Liver (tissue), 9 donors: ENCODE data around the gene PNRC1. TPM values are rescaled to one million over a fixed set of nuclear protein-coding genes. Genes with fewer than 3 reads are reported as not detected.

Source experiments
- DNase-seq: peaks from one replicate; pipeline ENCODE4 v3.0.0-alpha.2; 2017; ENCODE audit warnings: low spot score
- H3K27ac ChIP-seq, 2 donors: one replicate each; pipeline ENCODE4 v1.7.0; 2013; ENCODE audit warnings: inconsistent platforms in 2 of 2, low read length in 2 of 2, control low read depth in 1 of 2, low read depth in 1 of 2, mild to moderate bottlenecking in 1 of 2
- H3K27me3 ChIP-seq, 4 donors: one replicate each; pipeline versions ENCODE4 v1.6.1 to v1.7.0; 2013; ENCODE audit warnings: low read length in 3 of 4, inconsistent platforms in 1 of 4, mild to moderate bottlenecking in 1 of 4, moderate library complexity in 1 of 4; ENCODE audit not compliant: control insufficient read depth in 4 of 4, insufficient read depth in 4 of 4
- H3K36me3 ChIP-seq, 4 donors: one replicate each; pipeline versions ENCODE4 v1.6.1 to v1.7.0; 2013; ENCODE audit warnings: low read length in 3 of 4, mild to moderate bottlenecking in 3 of 4, low read depth in 1 of 4, moderate library complexity in 1 of 4; ENCODE audit not compliant: control insufficient read depth in 4 of 4, insufficient read depth in 3 of 4
- H3K4me1 ChIP-seq, 4 donors: one replicate each; pipeline versions ENCODE4 v1.6.1 to v1.7.0; 2013; ENCODE audit warnings: low read length in 3 of 4, mild to moderate bottlenecking in 3 of 4, moderate library complexity in 1 of 4; ENCODE audit not compliant: control insufficient read depth in 4 of 4, insufficient read depth in 4 of 4
- H3K4me3 ChIP-seq, 3 donors: one replicate each; pipeline versions ENCODE4 v1.6.1 to v1.7.0; 2013; ENCODE audit warnings: low read length in 3 of 3, control low read depth in 1 of 3, low read depth in 1 of 3, mild to moderate bottlenecking in 1 of 3
- H3K9ac ChIP-seq, 2 donors: one replicate each; pipeline ENCODE4 v1.7.0; 2013; ENCODE audit warnings: low read length in 2 of 2, mild to moderate bottlenecking in 2 of 2, moderate library complexity in 2 of 2, control low read depth in 1 of 2, low read depth in 1 of 2
- H3K9me3 ChIP-seq, 4 donors: one replicate each; pipeline versions ENCODE4 v1.6.1 to v1.7.0; 2013; ENCODE audit warnings: low read length in 3 of 4; ENCODE audit not compliant: control insufficient read depth in 4 of 4
- CTCF ChIP-seq: fragments of 150-350 bp; IDR thresholded peaks from 2 replicates; pipeline ENCODE4 v1.5.1; 2017; ENCODE audit warnings: improper control_type of control experiment, low read depth, low read length; ENCODE audit not compliant: missing input control
- EGR1 ChIP-seq, 2 donors: IDR thresholded peaks; 2 replicates each; pipeline ENCODE4 v1.6.1; 2016 to 2018; ENCODE audit warnings: antibody characterized with exemption in 2 of 2, low read depth in 2 of 2
- FOXA1 ChIP-seq: IDR thresholded peaks from 2 replicates; pipeline ENCODE4 v1.6.1; 2016; ENCODE audit warnings: antibody characterized with exemption
- FOXA2 ChIP-seq: IDR thresholded peaks from 2 replicates; pipeline ENCODE4 v1.6.1; 2016; ENCODE audit warnings: antibody characterized with exemption
- GABPA ChIP-seq, 2 donors: IDR thresholded peaks in 1 of 2; conservative IDR thresholded peaks in 1 of 2; 2 replicates each; pipeline ENCODE4 v1.6.1; 2016; ENCODE audit warnings: antibody characterized with exemption in 2 of 2, mild to moderate bottlenecking in 1 of 2, moderate library complexity in 1 of 2
- HNF4A ChIP-seq, 2 donors: conservative IDR thresholded peaks; 2 replicates each; pipeline ENCODE4 v1.6.1; 2016; ENCODE audit warnings: antibody characterized with exemption in 2 of 2, mild to moderate bottlenecking in 2 of 2
- HNF4G ChIP-seq: IDR thresholded peaks from 2 replicates; pipeline ENCODE4 v1.6.1; 2016; ENCODE audit warnings: antibody characterized with exemption
- MAX ChIP-seq: IDR thresholded peaks from 2 replicates; pipeline ENCODE4 v1.6.1; 2016; ENCODE audit warnings: antibody characterized with exemption
- REST ChIP-seq: IDR thresholded peaks from 2 replicates; pipeline ENCODE4 v1.6.1; 2016; ENCODE audit warnings: antibody characterized with exemption, mild to moderate bottlenecking
- RXRA ChIP-seq, 2 donors: IDR thresholded peaks; 2 replicates each; pipeline ENCODE4 v1.6.1; 2017 to 2018; ENCODE audit warnings: antibody characterized with exemption in 2 of 2, mild to moderate bottlenecking in 1 of 2
- SP1 ChIP-seq: IDR thresholded peaks from 2 replicates; pipeline ENCODE4 v1.6.1; 2018; ENCODE audit warnings: antibody characterized with exemption, mild to moderate bottlenecking
- TAF1 ChIP-seq: conservative IDR thresholded peaks from 2 replicates; pipeline ENCODE4 v1.6.1; 2016; ENCODE audit warnings: antibody characterized with exemption, mild to moderate bottlenecking
- YY1 ChIP-seq: IDR thresholded peaks from 2 replicates; pipeline ENCODE4 v1.6.1; 2016; ENCODE audit warnings: antibody characterized with exemption, mild to moderate bottlenecking
- WGBS: extraction: QIAGEN DNeasy Blood & Tissue Kit; methylation state at CpG from one replicate; pipeline ENCODE4 v1.1.7; 2013; 5-methylcytosine and 5-hydroxymethylcytosine counted together
- polyA plus RNA-seq, 2 donors: library from polyadenylated mRNA; stranded (reverse) in 1 of 2; unstranded in 1 of 2; fragments of 200-250 nt in 1 of 2; fragments of >200 nt in 1 of 2; fragmentation: Nextera tagmentation in 1 of 2; extraction: Ambion mirVana in 1 of 2; gene quantifications; one replicate each; pipeline versions ENCODE4 v1.2.1 to v1.2.3, GENCODE V29; 2013 to 2015
- total RNA-seq, 2 donors: library from RNA; depleted of rRNA; stranded (reverse); fragments of >200 nt; gene quantifications; one replicate each; pipeline ENCODE4 v1.2.3, GENCODE V29; 2014
- donor health status: healthy.
- donor health status: healthy.
- donor health status: healthy.
- donor health status: healthy.
- donor health status: healthy.

Gene PNRC1
- total and polyA plus RNA-seq, 4 donors, result 27.4 to 71.4 (median 53.6) TPM

- 88% methylated on average over 8 of the region's 8 CpGs for WGBS
- Histone ChIP-seq H3K4me3 (no peak overlapping the region), H3K9me3 (no peaks in the 10 kb centered on the region), H3K9ac (no peak overlapping the region), H3K27ac (no peak overlapping the region), H3K27me3 (no peaks in the 10 kb centered on the region), H3K4me1 (no peaks in the 10 kb centered on the region), H3K36me3 (no peaks in the 10 kb centered on the region)
- DNase-seq, result no peak
- no peak for TF ChIP-seq CTCF
- TF ChIP-seq HNF4A (conservative IDR thresholded peaks at IDR 0.05), result no peak
- TF ChIP-seq HNF4G, result no peak
- TF ChIP-seq FOXA1, result no peak
- no peak for TF ChIP-seq TAF1
- no peak for TF ChIP-seq RXRA (IDR thresholded peaks at IDR 0.05)
- TF ChIP-seq SP1, result no peak
- TF ChIP-seq EGR1 (IDR thresholded peaks at IDR 0.05; ENCODE audit: low read depth in 2 of 2), result no peak
These were observed 36.1 kb upstream of the PNRC1 start for GRCh38 chr6:89044328-89045010.

GRCh38 chr6:89045011-89045387 is 35.6 kb upstream of the PNRC1 start:
- H3K4me1 ChIP-seq, result peaks cover 0 to 4% (median under 1%) of the 10 kb centered on the region in 4 donors
- TF ChIP-seq YY1, result no peak
- TF ChIP-seq REST, result no peak
- no peak for TF ChIP-seq MAX
- TF ChIP-seq RXRA (IDR thresholded peaks at IDR 0.05), result no peak
- TF ChIP-seq HNF4A (conservative IDR thresholded peaks at IDR 0.05), result no peak
- no peak for TF ChIP-seq FOXA1
- TF ChIP-seq CTCF, result no peak
- TF ChIP-seq GABPA (IDR thresholded peaks at IDR 0.05 in 1 of 2, conservative IDR thresholded peaks at IDR 0.05 in 1 of 2), result no peak
- no peak for TF ChIP-seq SP1
- TF ChIP-seq EGR1 (IDR thresholded peaks at IDR 0.05; ENCODE audit: low read depth in 2 of 2), result no peak
- no peak for TF ChIP-seq FOXA2
- no peak overlapping the region for H3K9ac ChIP-seq

More at GRCh38 chr6:89045011-89045387, 35.6 kb upstream of the PNRC1 start:
- 81% methylated on average over 4 of the region's 4 CpGs for WGBS
- no peak for DNase-seq
- H3K36me3 ChIP-seq, result no peaks in the 10 kb centered on the region
- no peaks in the 10 kb centered on the region for H3K9me3 ChIP-seq
- no peak overlapping the region for H3K4me3 ChIP-seq
- H3K27ac ChIP-seq, result no peak overlapping the region
- H3K27me3 ChIP-seq, result no peaks in the 10 kb centered on the region
